T-helper 2 cell treated with Interferon-gamma antibody and Interleukin-4, amounts not matched to agents 100 ng/mL and 5 ng/mL, for 36 hours (primary cell): ENCODE data around the gene ATP2C2. TPM values are rescaled to one million over a fixed set of nuclear protein-coding genes. Genes with fewer than 3 reads are reported as not detected.

ENCODE experiments used
- intact Hi-C: fragments of 100-400 bp; cut with micrococcal nuclease; formaldehyde crosslinking; loops from one replicate; pipeline ENCODE4 v1.15.1; 2023
- total RNA-seq: library from RNA; stranded (reverse); gene quantifications from 2 replicates; pipeline ENCODE4 v1.2.3, GENCODE V29; 2022

Gene ATP2C2
- total RNA-seq, 1 donor from 2014 or later, result not detected

GRCh38 chr16:84362471-84362941 is 5.8 kb upstream of the ATP2C2 start:
- intact Hi-C loops, result no loop called here

- intact Hi-C loops, result no loop called here
Measured at GRCh38 chr16:84366208-84366607, 2.1 kb upstream of the ATP2C2 start.

GRCh38 chr16:84367297-84367680 is 1.0 kb upstream of the ATP2C2 start:
- intact Hi-C loops, result no loop called here

GRCh38 chr16:84367750-84368307 is 509 bp upstream of the ATP2C2 start:
- intact Hi-C loops, result no loop called here

GRCh38 chr16:84369105-84369504 is 767 bp downstream of the ATP2C2 start:
- intact Hi-C loops, result no loop called here

GRCh38 chr16:84369938-84370627 is 1.7 kb downstream of the ATP2C2 start:
- intact Hi-C loops, result no loop called here

GRCh38 chr16:84370723-84371552 is 2.6 kb downstream of the ATP2C2 start:
- intact Hi-C loops, result no loop called here

- intact Hi-C loops, result no loop called here
Measured at GRCh38 chr16:84371553-84371865, 3.2 kb downstream of the ATP2C2 start.

GRCh38 chr16:84373907-84374489 is 5.7 kb downstream of the ATP2C2 start:
- intact Hi-C loops, result no loop called here

GRCh38 chr16:84378099-84378498 is 9.8 kb downstream of the ATP2C2 start:
- intact Hi-C loops, result no loop called here

GRCh38 chr16:84378567-84378966 is 10.2 kb downstream of the ATP2C2 start:
- intact Hi-C loops, result no loop called here

- intact Hi-C loops, result no loop called here
Measured at GRCh38 chr16:84379008-84379708, 10.8 kb downstream of the ATP2C2 start.

GRCh38 chr16:84379709-84380362 is 11.5 kb downstream of the ATP2C2 start:
- intact Hi-C loops, result no loop called here

GRCh38 chr16:84380405-84380804 is 12.1 kb downstream of the ATP2C2 start:
- intact Hi-C loops, result no loop called here

- intact Hi-C loops, result no loop called here
Measured at GRCh38 chr16:84382396-84382795, 14.1 kb downstream of the ATP2C2 start.

- intact Hi-C loops, result no loop called here
Measured at GRCh38 chr16:84383106-84383505, 14.8 kb downstream of the ATP2C2 start.

GRCh38 chr16:84386047-84386446 is 17.7 kb downstream of the ATP2C2 start:
- intact Hi-C loops, result no loop called here

GRCh38 chr16:84387021-84387420 is 18.7 kb downstream of the ATP2C2 start:
- intact Hi-C loops, result no loop called here

GRCh38 chr16:84390131-84390785 is 21.9 kb downstream of the ATP2C2 start:
- intact Hi-C loops, result no loop called here
